CD4-positive, alpha-beta memory T cell (primary cell): ENCODE results near the gene PHF13. TPM values are rescaled to one million over a fixed set of nuclear protein-coding genes. Genes with fewer than 3 reads are reported as not detected.

ENCODE experiments used
- CTCF ChIA-PET: fragments of 350-600 bp; sonication (Branson Sonifier 250); formaldehyde crosslinking; loops from one replicate; lab custom pipeline; 2021; ENCODE audit warnings: inconsistent platforms; ENCODE audit not compliant: partially characterized antibody; lab: Charles Lee
- POLR2A ChIA-PET: fragments of 350-600 bp; sonication (Branson Sonifier 250); formaldehyde crosslinking; loops from one replicate; lab custom pipeline; 2021; ENCODE audit not compliant: partially characterized antibody; lab: Charles Lee
- DNase-seq, 5 donors: peaks; one replicate each; pipeline versions ENCODE4 v3.0.0 to v3.0.0-alpha.2; 2020 to 2022; ENCODE audit warnings: mixed read lengths in 1 of 5
- H3K27ac ChIP-seq: one replicate; pipeline ENCODE4 v1.7.0; 2013; ENCODE audit warnings: low read depth, low read length
- H3K27me3 ChIP-seq: 2 replicates; pipeline ENCODE4 v1.7.0; 2013; ENCODE audit warnings: mild to moderate bottlenecking, low read length, moderate library complexity; ENCODE audit not compliant: insufficient read depth
- H3K36me3 ChIP-seq: 2 replicates; pipeline ENCODE4 v1.7.0; 2013; ENCODE audit warnings: mild to moderate bottlenecking, low read length, moderate library complexity; ENCODE audit not compliant: insufficient read depth
- H3K4me1 ChIP-seq: 2 replicates; pipeline ENCODE4 v1.7.0; 2013; ENCODE audit warnings: mild to moderate bottlenecking, low read length, moderate library complexity; ENCODE audit not compliant: insufficient read depth
- H3K4me3 ChIP-seq, 2 donors: one replicate each; pipeline ENCODE4 v1.7.0; 2013; ENCODE audit warnings: low read length in 2 of 2, mild to moderate bottlenecking in 1 of 2
- H3K9me3 ChIP-seq, 2 donors: one replicate each; pipeline ENCODE4 v1.7.0; 2013; ENCODE audit warnings: low read length in 2 of 2, control low read depth in 1 of 2; ENCODE audit not compliant: control insufficient read depth in 1 of 2
- H3K27ac Mint-ChIP-seq, 7 donors: one replicate each; pipeline ENCODE4 v1.8.0; 2020 to 2021; ENCODE audit warnings: mixed read lengths in 7 of 7, mild to moderate bottlenecking in 6 of 7, inconsistent platforms in 3 of 7, moderate library complexity in 3 of 7
- H3K27me3 Mint-ChIP-seq, 2 donors: one replicate each; pipeline ENCODE4 v1.8.0; 2020 to 2021; ENCODE audit warnings: mixed read lengths in 2 of 2
- H3K36me3 Mint-ChIP-seq, 2 donors: one replicate each; pipeline ENCODE4 v1.8.0; 2020 to 2021; ENCODE audit warnings: mixed read lengths in 2 of 2, inconsistent platforms in 1 of 2, mild to moderate bottlenecking in 1 of 2
- H3K4me1 Mint-ChIP-seq, 4 donors: one replicate each; pipeline ENCODE4 v1.8.0; 2020 to 2021; ENCODE audit warnings: mixed read lengths in 4 of 4, mild to moderate bottlenecking in 1 of 4
- H3K4me3 Mint-ChIP-seq, 8 donors: one replicate each; pipeline ENCODE4 v1.8.0; 2020 to 2021; ENCODE audit warnings: mixed read lengths in 8 of 8, mild to moderate bottlenecking in 7 of 8, moderate library complexity in 6 of 8, inconsistent platforms in 3 of 8
- H3K9me3 Mint-ChIP-seq, 8 donors: one replicate each; pipeline ENCODE4 v1.8.0; 2020 to 2021; ENCODE audit warnings: mixed read lengths in 8 of 8, mild to moderate bottlenecking in 5 of 8, inconsistent platforms in 3 of 8, moderate library complexity in 1 of 8
- intact Hi-C: fragments of 100-400 bp; cut with micrococcal nuclease; formaldehyde crosslinking; loops from one replicate; pipeline ENCODE4 v1.15.1; 2023
- polyA plus RNA-seq, 2 donors: library from polyadenylated mRNA; unstranded; fragments of 300-500 nt; fragmentation: Illumina TruSeq; gene quantifications; one replicate each; pipeline ENCODE4 v1.2.3, GENCODE V29; 2021
- total RNA-seq, 2 experiments: library from RNA; stranded (reverse); gene quantifications; one replicate each; pipeline ENCODE4 v1.2.3, GENCODE V29; 2021

The PHF13 gene
- total RNA-seq (10 to 100 TPM; 13.1 to 14.7 TPM), polyA plus RNA-seq (1 to 10 TPM; 2.1 to 6.9 TPM)

DNA sequence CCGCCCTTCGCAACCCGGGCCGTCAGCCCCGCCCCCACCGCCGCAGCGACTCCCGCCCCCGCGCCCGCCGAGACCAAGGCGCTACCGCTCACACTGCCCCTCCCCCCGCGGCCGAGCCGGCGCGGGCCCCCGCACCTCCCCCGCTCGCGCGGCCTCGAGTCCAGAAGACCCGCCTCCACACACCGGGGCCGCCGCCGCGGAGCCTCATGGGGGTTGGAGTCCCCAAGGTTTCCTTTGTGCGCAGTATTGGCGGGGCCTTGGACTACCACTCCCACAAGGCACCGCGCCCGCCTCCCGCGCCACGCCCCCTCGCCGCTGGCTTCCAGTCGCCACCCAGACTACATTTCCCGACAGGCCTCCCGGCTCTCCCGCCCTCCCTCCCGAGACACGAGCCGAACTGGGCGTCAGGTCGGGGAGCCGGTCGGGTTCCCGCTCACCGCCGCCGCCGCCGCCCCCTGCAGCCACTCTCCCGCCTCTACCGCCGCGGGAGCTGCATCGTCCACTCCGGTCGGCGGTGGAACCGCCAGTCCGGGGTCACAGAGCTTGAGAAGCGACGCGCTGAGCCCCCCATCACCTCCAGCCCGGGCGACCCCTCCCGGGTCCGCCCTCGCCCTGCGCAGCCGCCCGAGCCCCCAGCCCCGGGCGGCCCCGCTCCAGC is at the start of gene PHF13:
Gene PHF13, plus strand, starts transcription at position 371 of the 658 bp plus-strand sequence. CDS start 336 bp downstream, outside the sequence.
- peak within 1 kb of the TSS; percentile 20 to 46 for H3K4me3 ChIP-seq
- intact Hi-C loops = loop anchor here (1.0 to 10.0 kb wide), 5 partner anchors 10 to 171 kb away; partner anchors contain the start of genes CAMTA1, NOL9 and ZBTB48
- no peaks in the 10 kb centered on the region for H3K9me3 ChIP-seq
- peaks cover 23% of the 10 kb centered on the region for H3K4me1 ChIP-seq
- DNase-seq = peak; percentile 98 to 99 (median 99)
- H3K27ac ChIP-seq = peak within 1 kb of the TSS; percentile 65
- ChIA-PET POLR2A (interaction anchor here (0.8 to 4.7 kb wide), 7 partner anchors 11 to 153 kb away, joined by 3 to 133 read pairs (median 4); partner anchors contain the start of genes KLHL21, NOL9, THAP3 and ZBTB48), CTCF (no interaction called here)
- Mint-ChIP-seq H3K4me3 (peak within 1 kb of the TSS; percentile 91 to 97 (median 93)), H3K27ac (peak within 1 kb of the TSS; percentile 86 to 94 (median 92)), H3K27me3 (no peaks in the 10 kb centered on the region), H3K9me3 (no peaks in the 10 kb centered on the region), H3K4me1 (peaks cover 15 to 31% (median 25%) of the 10 kb centered on the region in 4 donors), H3K36me3 (peaks cover 0 to 17% of the 10 kb centered on the region in 2 donors)
- peaks cover 4% of the 10 kb centered on the region for H3K36me3 ChIP-seq
- no peaks in the 10 kb centered on the region for H3K27me3 ChIP-seq

DNA sequence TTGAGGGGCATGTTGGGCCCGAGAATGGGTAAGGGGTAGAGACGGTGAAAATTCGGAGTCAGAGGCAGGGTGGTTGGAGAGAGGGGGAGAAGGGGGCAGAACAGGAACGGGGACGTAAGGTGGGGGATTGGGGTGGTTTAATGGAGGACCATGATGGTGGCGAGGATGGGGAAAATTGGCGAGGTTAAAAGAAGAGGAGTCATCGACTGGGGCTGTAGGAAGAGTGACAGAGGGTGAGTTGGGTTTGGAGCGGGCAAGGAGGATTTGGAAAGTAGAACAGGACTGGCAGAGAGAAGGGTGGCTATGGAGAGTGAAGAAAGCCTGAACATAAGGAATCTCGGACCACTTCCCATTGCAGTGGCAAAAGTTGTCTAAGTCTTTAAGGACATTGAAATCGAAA is 44.5 kb upstream of the PHF13 start:
- intact Hi-C loops = no loop called here
- peaks cover 0 to 4% (median 2%) of the 10 kb centered on the region in 8 donors for H3K9me3 Mint-ChIP-seq
- no peaks in the 10 kb centered on the region for H3K27me3 ChIP-seq

DNA sequence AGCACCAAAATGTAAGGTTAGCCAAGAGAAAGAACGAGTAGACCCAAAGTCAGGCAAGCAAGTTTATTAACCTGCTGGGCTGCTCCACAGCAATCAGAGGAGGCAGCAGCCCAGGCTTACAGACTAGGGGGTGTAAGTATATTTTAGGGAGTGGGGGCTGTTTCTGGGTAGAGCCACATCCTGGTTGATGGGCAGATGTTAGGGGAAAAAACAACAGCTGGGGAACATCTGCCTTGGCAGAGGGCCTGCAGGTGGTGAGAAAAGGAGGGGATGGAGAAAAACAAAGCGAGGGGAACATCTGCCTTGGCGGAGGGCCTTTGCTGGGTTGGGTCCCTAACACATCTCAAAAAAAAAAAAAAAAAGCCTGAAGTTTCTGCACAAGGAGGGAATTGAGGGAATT is 43.4 kb upstream of the PHF13 start:
- Mint-ChIP-seq H3K27ac (no peak overlapping the region), H3K9me3 (peaks cover 0 to 4% (median 2%) of the 10 kb centered on the region in 8 donors), H3K4me3 (no peak overlapping the region), H3K36me3 (peaks cover 0 to 3% of the 10 kb centered on the region in 2 donors), H3K27me3 (peaks cover 0 to 2% of the 10 kb centered on the region in 2 donors), H3K4me1 (no peaks in the 10 kb centered on the region)
- H3K27ac ChIP-seq = no peak overlapping the region
- intact Hi-C loops = no loop called here
- no peaks in the 10 kb centered on the region for H3K36me3 ChIP-seq
- ChIA-PET POLR2A (interaction anchor here (1.2 kb wide), 1 partner anchor 9 kb away, joined by 4 read pairs; the partner anchor contains the start of gene ZBTB48), CTCF (interaction anchor here (1.8 kb wide), 1 partner anchor 76 kb away, joined by 7 read pairs; no protein-coding TSS in a partner anchor)
- H3K9me3 ChIP-seq = no peaks in the 10 kb centered on the region
- no peaks in the 10 kb centered on the region for H3K4me1 ChIP-seq
- H3K4me3 ChIP-seq = no peak overlapping the region
- no peaks in the 10 kb centered on the region for H3K27me3 ChIP-seq
- no peak for DNase-seq

More for the DNA sequence above, 44.5 kb upstream of the PHF13 start:
- DNase-seq = no peak
- Mint-ChIP-seq H3K4me1 (no peaks in the 10 kb centered on the region), H3K27ac (peak overlapping the region in 1 of 7 donors; percentile 42), H3K27me3 (peaks cover 0 to 2% of the 10 kb centered on the region in 2 donors), H3K36me3 (peaks cover 0 to 3% of the 10 kb centered on the region in 2 donors), H3K4me3 (no peak overlapping the region)
- ChIA-PET CTCF (no interaction called here), POLR2A (interaction anchor here (0.6 kb wide), 1 partner anchor 33 kb away, joined by 3 read pairs; no protein-coding TSS in a partner anchor)
- Histone ChIP-seq H3K9me3 (no peaks in the 10 kb centered on the region), H3K36me3 (no peaks in the 10 kb centered on the region), H3K4me1 (no peaks in the 10 kb centered on the region), H3K4me3 (no peak overlapping the region), H3K27ac (no peak overlapping the region)

DNA sequence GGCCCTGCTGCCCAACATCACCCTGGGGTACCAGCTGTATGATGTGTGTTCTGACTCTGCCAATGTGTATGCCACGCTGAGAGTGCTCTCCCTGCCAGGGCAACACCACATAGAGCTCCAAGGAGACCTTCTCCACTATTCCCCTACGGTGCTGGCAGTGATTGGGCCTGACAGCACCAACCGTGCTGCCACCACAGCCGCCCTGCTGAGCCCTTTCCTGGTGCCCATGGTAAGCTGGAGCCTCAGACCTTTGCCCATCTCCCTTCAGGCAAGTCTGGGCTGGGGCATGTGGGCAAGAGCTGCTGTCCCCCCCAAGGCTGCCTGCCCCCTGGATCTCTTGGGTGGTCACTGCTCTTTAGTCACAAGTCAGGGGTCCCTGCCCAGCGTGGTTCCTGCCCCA is 42.5 kb upstream of the PHF13 start:
- no peak overlapping the region for H3K4me3 Mint-ChIP-seq
- no peak overlapping the region for H3K27ac Mint-ChIP-seq
- peaks cover 0 to 2% of the 10 kb centered on the region in 2 donors for H3K27me3 Mint-ChIP-seq
- no peaks in the 10 kb centered on the region for H3K9me3 ChIP-seq
- CTCF ChIA-PET = interaction anchor here (1.1 to 1.9 kb wide), 4 partner anchors 9 to 81 kb away, joined by 3 to 7 read pairs (median 4); partner anchors contain the start of gene NOL9
- DNase-seq = no peak
- H3K4me3 ChIP-seq = no peak overlapping the region
- peaks cover 0 to 4% (median 2%) of the 10 kb centered on the region in 8 donors for H3K9me3 Mint-ChIP-seq
- no peak overlapping the region for H3K27ac ChIP-seq
- intact Hi-C loops = no loop called here
- H3K27me3 ChIP-seq = no peaks in the 10 kb centered on the region
- no peaks in the 10 kb centered on the region for H3K4me1 Mint-ChIP-seq
- POLR2A ChIA-PET = interaction anchor here (1.2 kb wide), 1 partner anchor 8 kb away, joined by 4 read pairs; the partner anchor contains the start of gene ZBTB48
- peaks cover 0 to 3% of the 10 kb centered on the region in 2 donors for H3K36me3 Mint-ChIP-seq
- H3K36me3 ChIP-seq = no peaks in the 10 kb centered on the region
- no peaks in the 10 kb centered on the region for H3K4me1 ChIP-seq

- H3K36me3 ChIP-seq = no peaks in the 10 kb centered on the region
- Mint-ChIP-seq H3K4me3 (no peak overlapping the region), H3K9me3 (peaks cover 0 to 4% (median 2%) of the 10 kb centered on the region in 8 donors), H3K27me3 (peaks cover 0 to 1% of the 10 kb centered on the region in 2 donors), H3K27ac (no peak overlapping the region), H3K36me3 (peaks cover 0 to 3% of the 10 kb centered on the region in 2 donors), H3K4me1 (no peaks in the 10 kb centered on the region)
- H3K4me1 ChIP-seq = no peaks in the 10 kb centered on the region
- no peak overlapping the region for H3K27ac ChIP-seq
- H3K27me3 ChIP-seq = no peaks in the 10 kb centered on the region
- no peaks in the 10 kb centered on the region for H3K9me3 ChIP-seq
- H3K4me3 ChIP-seq = no peak overlapping the region
- ChIA-PET CTCF (interaction anchor here (1.9 kb wide), 1 partner anchor 83 kb away, joined by 5 read pairs; no protein-coding TSS in a partner anchor), POLR2A (no interaction called here)
- intact Hi-C loops = no loop called here
- no peak for DNase-seq
These were observed 40.7 kb upstream of the PHF13 start for GRCh38 chr1:6572653-6573383.

DNA sequence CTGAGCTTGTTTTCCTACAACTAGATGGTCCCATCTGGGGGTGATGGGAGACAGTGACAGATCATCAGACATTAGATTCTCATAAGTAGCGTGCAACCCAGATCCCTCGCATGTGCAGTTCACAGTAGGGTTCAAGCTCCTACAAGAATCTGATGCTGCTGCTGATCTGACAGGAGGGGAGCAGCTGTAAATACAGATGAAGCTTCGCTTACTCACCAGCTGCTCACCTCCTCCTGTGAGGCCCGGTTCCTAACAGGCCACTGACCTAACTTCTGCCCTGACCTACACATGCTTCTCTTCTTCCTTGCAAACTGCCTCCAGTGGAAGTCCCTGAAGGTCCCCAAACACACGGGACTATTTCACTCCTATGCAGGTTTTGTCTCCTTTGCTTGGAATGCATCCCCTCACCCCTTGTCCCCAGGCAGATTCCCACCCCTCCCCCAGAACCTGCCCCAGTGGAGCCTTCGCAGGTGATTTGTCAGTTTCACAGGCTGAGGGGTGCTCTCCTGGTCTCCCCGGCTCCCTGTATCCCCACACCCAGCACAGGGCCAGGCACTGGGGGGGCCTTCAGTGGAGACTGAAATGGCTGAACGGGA is 39.4 kb upstream of the PHF13 start:
- peaks cover under 1 to 4% (median 1%) of the 10 kb centered on the region in 4 donors for H3K4me1 Mint-ChIP-seq
- no peak overlapping the region for H3K4me3 ChIP-seq
- H3K9me3 ChIP-seq = no peaks in the 10 kb centered on the region
- H3K27ac Mint-ChIP-seq = peak overlapping the region in 1 of 7 donors; percentile 13
- POLR2A ChIA-PET = no interaction called here
- H3K9me3 Mint-ChIP-seq = peaks cover 0 to 4% (median 2%) of the 10 kb centered on the region in 8 donors
- H3K27me3 Mint-ChIP-seq = no peaks in the 10 kb centered on the region
- peaks cover 0 to 3% of the 10 kb centered on the region in 2 donors for H3K36me3 Mint-ChIP-seq
- H3K27me3 ChIP-seq = no peaks in the 10 kb centered on the region
- CTCF ChIA-PET = interaction anchor here (0.9 kb wide), 1 partner anchor 20 kb away, joined by 3 read pairs; the partner anchor contains the start of gene NOL9
- H3K27ac ChIP-seq = no peak overlapping the region
- DNase-seq = no peak
- no peaks in the 10 kb centered on the region for H3K36me3 ChIP-seq
- no peak overlapping the region for H3K4me3 Mint-ChIP-seq
- H3K4me1 ChIP-seq = peaks cover 2% of the 10 kb centered on the region
- intact Hi-C loops = no loop called here
